HepG2 (cell line): Measurements from ENCODE around the gene MYO7B. TPM values are rescaled to one million over a fixed set of nuclear protein-coding genes. Genes with fewer than 3 reads are reported as not detected.
A peak's percentile ranks its signal among the peaks of the same experiment; 100 is the strongest.

Experiments
- BCL6 ChIP-seq: IDR thresholded peaks from 2 replicates; pipeline ENCODE4 v1.6.1; 2016; ENCODE audit warnings: missing genetic modification reagents, missing compliant biosample characterization
- BRCA1 ChIP-seq: sonication (generic); formaldehyde crosslinking; IDR thresholded peaks from 2 replicates; pipeline ENCODE4 v1.4.0; 2020; ENCODE audit warnings: missing genetic modification reagents
- ETV6 ChIP-seq: sonication (generic); formaldehyde crosslinking; conservative IDR thresholded peaks from 2 replicates; pipeline ENCODE4 v1.4.0; 2020; ENCODE audit warnings: missing genetic modification reagents
- GZF1 ChIP-seq: sonication (generic); formaldehyde crosslinking; IDR thresholded peaks from 2 replicates; pipeline ENCODE4 v1.5.1; 2020; ENCODE audit warnings: mild to moderate bottlenecking, missing genetic modification reagents
- HOXA3 ChIP-seq: sonication (generic); formaldehyde crosslinking; IDR thresholded peaks from 2 replicates; pipeline ENCODE4 v1.5.0; 2020; ENCODE audit warnings: missing genetic modification reagents
- KAT7 ChIP-seq: IDR thresholded peaks from 2 replicates; pipeline ENCODE4 v1.6.1; 2018; ENCODE audit warnings: borderline replicate concordance, missing compliant biosample characterization
- MYNN ChIP-seq: sonication (generic); formaldehyde crosslinking; IDR thresholded peaks from 2 replicates; pipeline ENCODE4 v1.4.0; 2020; ENCODE audit warnings: mild to moderate bottlenecking, low read depth, missing genetic modification reagents
- POGZ ChIP-seq: sonication (generic); formaldehyde crosslinking; IDR thresholded peaks from 2 replicates; pipeline ENCODE4 v1.4.0; 2020; ENCODE audit warnings: mild to moderate bottlenecking, missing genetic modification reagents
- ZNF143 ChIP-seq: sonication (generic); formaldehyde crosslinking; IDR thresholded peaks from 2 replicates; pipeline ENCODE4 v1.4.0; 2020; ENCODE audit warnings: missing genetic modification reagents
- ZNF34 ChIP-seq: sonication (generic); formaldehyde crosslinking; IDR thresholded peaks from 2 replicates; pipeline ENCODE4 v1.4.0; 2020; ENCODE audit warnings: mild to moderate bottlenecking, missing genetic modification reagents, borderline replicate concordance
- ZNF607 ChIP-seq: sonication (generic); formaldehyde crosslinking; IDR thresholded peaks from 2 replicates; pipeline ENCODE4 v1.5.1; 2020; ENCODE audit warnings: missing genetic modification reagents, mild to moderate bottlenecking, borderline replicate concordance
- polyA plus RNA-seq, 8 experiments: library from polyadenylated mRNA; depleted of rRNA in 3 of 8; stranded (reverse) in 7 of 8; unstranded in 1 of 8; fragments of >200 nt; fragmentation: Illumina TruSeq in 4 of 8; extraction: Trizol in 4 of 8; gene quantifications; 2 replicates each; pipeline versions ENCODE4 v1.2.1 to v1.2.3, GENCODE V29; 2011 to 2016; ENCODE audit warnings: low read depth in 4 of 8, missing spikeins in 1 of 8, mixed read lengths in 1 of 8; ENCODE audit not compliant: insufficient read depth in 1 of 8
- total RNA-seq, 5 experiments: library from RNA; depleted of rRNA; stranded (reverse); fragments of >200 nt; fragmentation: Illumina TruSeq; extraction: Trizol; gene quantifications; 2 replicates each; pipeline ENCODE4 v1.2.3, GENCODE V29; 2016; ENCODE audit warnings: low read depth in 1 of 5
- TF ChIP-seq, protein P1 (sequence below): sonication (generic); formaldehyde crosslinking; IDR thresholded peaks from 2 replicates; pipeline ENCODE4 v1.4.0; 2020; ENCODE audit warnings: missing genetic modification reagents
- TF ChIP-seq, protein P2 (sequence below): IDR thresholded peaks from 2 replicates; pipeline ENCODE4 v1.6.1; 2012; ENCODE audit warnings: low read depth, low read length, improper control_type of control experiment
- TF ChIP-seq, protein P3 (sequence below): sonication (generic); formaldehyde crosslinking; IDR thresholded peaks from 2 replicates; pipeline ENCODE4 v1.4.0; 2020; ENCODE audit warnings: low read depth, mild to moderate bottlenecking, missing genetic modification reagents
- TF ChIP-seq, protein P4 (sequence below): sonication (generic); formaldehyde crosslinking; IDR thresholded peaks from 2 replicates; pipeline ENCODE4 v1.4.0; 2020; ENCODE audit warnings: missing genetic modification reagents
- TF ChIP-seq, protein P5 (sequence below): IDR thresholded peaks from 2 replicates; pipeline ENCODE4 v1.6.1; 2016
- TF ChIP-seq, protein P6 (sequence below): IDR thresholded peaks from 2 replicates; pipeline ENCODE4 v1.6.1; 2018; ENCODE audit warnings: missing genetic modification reagents, mild to moderate bottlenecking, missing compliant biosample characterization
- TF ChIP-seq, protein P7 (sequence below): IDR thresholded peaks from 2 replicates; pipeline ENCODE4 v1.6.1; 2016

Gene MYO7B
- total and polyA plus RNA-seq, 2 of the 13 experiments (the other 11 are each of a cell fraction or from before 2014, with no cell fraction given): not detected

DNA sequence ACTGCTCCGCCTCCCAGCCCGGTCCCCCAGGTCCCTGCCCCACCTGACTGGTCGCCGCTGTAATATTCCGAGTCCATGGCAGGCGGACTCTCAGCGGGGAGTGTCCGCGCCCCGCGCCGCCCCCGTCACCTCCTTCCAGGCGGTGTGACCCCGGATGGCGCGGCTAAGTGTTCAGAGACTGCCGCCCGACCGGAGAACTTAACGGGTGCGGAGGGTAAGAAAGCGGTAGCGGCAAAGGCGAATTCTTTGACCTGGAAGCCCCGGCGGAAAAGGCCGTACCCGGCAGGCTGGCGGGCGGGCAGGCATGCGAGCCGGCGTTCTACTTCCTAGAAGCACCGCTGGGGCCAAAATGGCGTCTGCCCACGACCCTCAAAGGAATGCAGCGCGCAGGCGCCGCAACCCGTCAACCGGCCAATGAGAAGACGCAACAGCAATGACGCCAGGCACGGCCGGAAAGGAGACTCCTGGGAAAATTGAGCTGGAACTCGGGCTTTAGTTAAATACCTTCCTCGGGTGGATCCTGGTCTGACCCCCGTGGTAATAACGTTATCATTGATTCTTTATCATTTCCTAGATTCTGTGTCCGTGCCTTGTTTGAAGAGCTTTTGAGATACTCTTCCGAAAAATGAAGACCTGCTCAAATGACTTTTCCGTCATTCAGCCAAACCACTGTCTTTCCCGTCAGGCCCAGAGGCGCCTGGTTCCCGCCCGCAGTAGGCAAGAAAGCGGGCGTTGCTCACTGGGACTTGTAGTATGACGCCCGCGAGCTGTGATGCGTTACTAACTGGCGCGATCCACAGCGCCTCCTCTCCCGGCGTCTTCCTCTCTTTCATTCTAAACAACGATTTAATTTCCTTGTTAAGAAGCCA, 9.1 kb upstream of the MYO7B start, which contains the start of gene IWS1 (continued):
- TF ChIP-seq, protein P1, sequence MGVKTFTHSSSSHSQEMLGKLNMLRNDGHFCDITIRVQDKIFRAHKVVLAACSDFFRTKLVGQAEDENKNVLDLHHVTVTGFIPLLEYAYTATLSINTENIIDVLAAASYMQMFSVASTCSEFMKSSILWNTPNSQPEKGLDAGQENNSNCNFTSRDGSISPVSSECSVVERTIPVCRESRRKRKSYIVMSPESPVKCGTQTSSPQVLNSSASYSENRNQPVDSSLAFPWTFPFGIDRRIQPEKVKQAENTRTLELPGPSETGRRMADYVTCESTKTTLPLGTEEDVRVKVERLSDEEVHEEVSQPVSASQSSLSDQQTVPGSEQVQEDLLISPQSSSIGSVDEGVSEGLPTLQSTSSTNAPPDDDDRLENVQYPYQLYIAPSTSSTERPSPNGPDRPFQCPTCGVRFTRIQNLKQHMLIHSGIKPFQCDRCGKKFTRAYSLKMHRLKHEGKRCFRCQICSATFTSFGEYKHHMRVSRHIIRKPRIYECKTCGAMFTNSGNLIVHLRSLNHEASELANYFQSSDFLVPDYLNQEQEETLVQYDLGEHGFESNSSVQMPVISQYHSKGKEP (CRISPR knock-in tag): peak; percentile 39; the same call in 1 of the 2 replicates
- TF ChIP-seq ZNF34 (CRISPR knock-in tag) (no peak), GZF1 (CRISPR knock-in tag) (peak; percentile 90; the same call in 1 of the 2 replicates), MYNN (no peak), BRCA1 (CRISPR knock-in tag) (no peak; the same call in 1 of the 2 replicates), HOXA3 (CRISPR knock-in tag) (peak; percentile 99), KAT7 (CRISPR knock-in tag) (peak; percentile 75; the same call in 1 of the 2 replicates), ZNF607 (CRISPR knock-in tag) (no peak), POGZ (CRISPR knock-in tag) (peak; percentile 91), BCL6 (CRISPR knock-in tag) (peak; percentile 61), ZNF143 (peak; percentile 92), ETV6 (peak; percentile 67; the same call in 1 of the 2 replicates)
- TF ChIP-seq, protein P2, sequence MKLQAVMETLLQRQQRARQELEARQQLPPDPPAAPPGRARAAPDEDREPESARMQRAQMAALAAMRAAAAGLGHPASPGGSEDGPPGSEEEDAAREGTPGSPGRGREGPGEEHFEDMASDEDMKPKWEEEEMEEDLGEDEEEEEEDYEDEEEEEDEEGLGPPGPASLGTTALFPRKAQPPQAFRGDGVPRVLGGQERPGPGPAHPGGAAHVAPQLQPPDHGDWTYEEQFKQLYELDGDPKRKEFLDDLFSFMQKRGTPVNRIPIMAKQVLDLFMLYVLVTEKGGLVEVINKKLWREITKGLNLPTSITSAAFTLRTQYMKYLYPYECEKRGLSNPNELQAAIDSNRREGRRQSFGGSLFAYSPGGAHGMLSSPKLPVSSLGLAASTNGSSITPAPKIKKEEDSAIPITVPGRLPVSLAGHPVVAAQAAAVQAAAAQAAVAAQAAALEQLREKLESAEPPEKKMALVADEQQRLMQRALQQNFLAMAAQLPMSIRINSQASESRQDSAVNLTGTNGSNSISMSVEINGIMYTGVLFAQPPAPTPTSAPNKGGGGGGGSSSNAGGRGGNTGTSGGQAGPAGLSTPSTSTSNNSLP: peak; percentile 56; the same call in 1 of the 2 replicates
- TF ChIP-seq, protein P3, sequence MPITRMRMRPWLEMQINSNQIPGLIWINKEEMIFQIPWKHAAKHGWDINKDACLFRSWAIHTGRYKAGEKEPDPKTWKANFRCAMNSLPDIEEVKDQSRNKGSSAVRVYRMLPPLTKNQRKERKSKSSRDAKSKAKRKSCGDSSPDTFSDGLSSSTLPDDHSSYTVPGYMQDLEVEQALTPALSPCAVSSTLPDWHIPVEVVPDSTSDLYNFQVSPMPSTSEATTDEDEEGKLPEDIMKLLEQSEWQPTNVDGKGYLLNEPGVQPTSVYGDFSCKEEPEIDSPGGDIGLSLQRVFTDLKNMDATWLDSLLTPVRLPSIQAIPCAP (CRISPR knock-in tag): 0 out of 2 replicates have a peak, but pooled peaks have one; percentile 10
- TF ChIP-seq, protein P4, sequence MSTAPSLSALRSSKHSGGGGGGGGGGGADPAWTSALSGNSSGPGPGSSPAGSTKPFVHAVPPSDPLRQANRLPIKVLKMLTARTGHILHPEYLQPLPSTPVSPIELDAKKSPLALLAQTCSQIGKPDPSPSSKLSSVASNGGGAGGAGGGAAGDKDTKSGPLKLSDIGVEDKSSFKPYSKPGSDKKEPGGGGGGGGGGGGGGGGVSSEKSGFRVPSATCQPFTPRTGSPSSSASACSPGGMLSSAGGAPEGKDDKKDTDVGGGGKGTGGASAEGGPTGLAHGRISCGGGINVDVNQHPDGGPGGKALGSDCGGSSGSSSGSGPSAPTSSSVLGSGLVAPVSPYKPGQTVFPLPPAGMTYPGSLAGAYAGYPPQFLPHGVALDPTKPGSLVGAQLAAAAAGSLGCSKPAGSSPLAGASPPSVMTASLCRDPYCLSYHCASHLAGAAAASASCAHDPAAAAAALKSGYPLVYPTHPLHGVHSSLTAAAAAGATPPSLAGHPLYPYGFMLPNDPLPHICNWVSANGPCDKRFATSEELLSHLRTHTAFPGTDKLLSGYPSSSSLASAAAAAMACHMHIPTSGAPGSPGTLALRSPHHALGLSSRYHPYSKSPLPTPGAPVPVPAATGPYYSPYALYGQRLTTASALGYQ (CRISPR knock-in tag): no peak; the same call in 1 of the 2 replicates
- TF ChIP-seq, protein P5, sequence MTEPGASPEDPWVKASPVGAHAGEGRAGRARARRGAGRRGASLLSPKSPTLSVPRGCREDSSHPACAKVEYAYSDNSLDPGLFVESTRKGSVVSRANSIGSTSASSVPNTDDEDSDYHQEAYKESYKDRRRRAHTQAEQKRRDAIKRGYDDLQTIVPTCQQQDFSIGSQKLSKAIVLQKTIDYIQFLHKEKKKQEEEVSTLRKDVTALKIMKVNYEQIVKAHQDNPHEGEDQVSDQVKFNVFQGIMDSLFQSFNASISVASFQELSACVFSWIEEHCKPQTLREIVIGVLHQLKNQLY: peak; percentile 12; the same call in 1 of the 2 replicates
- TF ChIP-seq, protein P6, sequence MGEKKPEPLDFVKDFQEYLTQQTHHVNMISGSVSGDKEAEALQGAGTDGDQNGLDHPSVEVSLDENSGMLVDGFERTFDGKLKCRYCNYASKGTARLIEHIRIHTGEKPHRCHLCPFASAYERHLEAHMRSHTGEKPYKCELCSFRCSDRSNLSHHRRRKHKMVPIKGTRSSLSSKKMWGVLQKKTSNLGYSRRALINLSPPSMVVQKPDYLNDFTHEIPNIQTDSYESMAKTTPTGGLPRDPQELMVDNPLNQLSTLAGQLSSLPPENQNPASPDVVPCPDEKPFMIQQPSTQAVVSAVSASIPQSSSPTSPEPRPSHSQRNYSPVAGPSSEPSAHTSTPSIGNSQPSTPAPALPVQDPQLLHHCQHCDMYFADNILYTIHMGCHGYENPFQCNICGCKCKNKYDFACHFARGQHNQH (CRISPR knock-in tag): peak; percentile 57
- TF ChIP-seq, protein P7, sequence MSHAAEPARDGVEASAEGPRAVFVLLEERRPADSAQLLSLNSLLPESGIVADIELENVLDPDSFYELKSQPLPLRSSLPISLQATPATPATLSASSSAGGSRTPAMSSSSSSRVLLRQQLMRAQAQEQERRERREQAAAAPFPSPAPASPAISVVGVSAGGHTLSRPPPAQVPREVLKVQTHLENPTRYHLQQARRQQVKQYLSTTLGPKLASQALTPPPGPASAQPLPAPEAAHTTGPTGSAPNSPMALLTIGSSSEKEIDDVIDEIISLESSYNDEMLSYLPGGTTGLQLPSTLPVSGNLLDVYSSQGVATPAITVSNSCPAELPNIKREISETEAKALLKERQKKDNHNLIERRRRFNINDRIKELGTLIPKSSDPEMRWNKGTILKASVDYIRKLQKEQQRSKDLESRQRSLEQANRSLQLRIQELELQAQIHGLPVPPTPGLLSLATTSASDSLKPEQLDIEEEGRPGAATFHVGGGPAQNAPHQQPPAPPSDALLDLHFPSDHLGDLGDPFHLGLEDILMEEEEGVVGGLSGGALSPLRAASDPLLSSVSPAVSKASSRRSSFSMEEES: peak; percentile 19; the same call in 1 of the 2 replicates
